DMS114 treated with DMSO at 0.1 percent for 48 hours (cell line): ENCODE data around the gene DOK6.

ENCODE experiments used
- DNase-seq: peaks from one replicate; lab custom pipeline; 2025; ENCODE audit not compliant: unreplicated experiment; lab: John Stamatoyannopoulos, UW

Gene DOK6

DNA sequence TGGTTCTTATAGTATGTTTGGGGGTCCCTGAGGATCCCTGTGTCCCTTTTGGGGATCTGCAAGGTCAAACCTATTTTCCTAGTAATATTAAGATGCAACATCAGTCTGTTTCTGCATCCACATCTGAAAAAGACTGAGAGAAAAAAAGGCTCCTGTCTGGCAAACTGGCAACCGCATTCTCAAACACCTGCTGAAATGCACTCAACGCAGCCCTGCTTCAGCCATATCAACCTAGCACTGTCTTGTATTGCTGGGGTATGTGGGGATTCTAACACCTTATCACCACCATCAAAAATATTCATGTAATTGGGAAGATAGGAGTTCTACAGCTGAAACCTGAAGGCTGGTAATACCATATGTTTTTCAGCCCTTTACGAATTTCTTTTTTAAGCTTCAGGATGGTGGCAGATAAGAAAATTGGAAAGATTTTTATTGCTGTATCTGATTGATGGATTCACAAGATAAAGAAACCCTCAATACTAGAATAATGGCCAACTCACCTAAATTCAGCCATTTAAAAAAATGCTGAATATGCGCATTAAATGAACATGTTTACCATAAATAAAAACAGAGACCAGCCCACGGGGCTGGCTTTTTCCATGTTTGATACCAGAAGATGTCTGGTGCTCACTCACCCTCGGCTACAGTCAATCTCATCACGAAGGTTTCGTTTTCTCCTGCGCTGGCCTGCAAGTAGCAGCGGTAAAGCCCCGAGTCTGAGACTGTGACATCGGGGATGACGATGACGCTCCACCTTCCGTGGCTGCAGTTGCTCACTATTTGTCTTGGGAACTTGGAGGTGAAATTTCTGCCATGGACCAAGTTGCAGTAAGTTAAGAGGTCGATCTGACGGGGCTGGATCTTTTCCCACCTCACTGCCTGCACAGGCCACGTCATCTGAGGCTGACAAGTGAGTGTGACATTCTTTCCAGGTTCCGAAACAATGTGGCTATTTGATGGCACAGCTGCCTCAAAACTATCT, 494.7 kb downstream of the DOK6 start:
- DNase-seq, result no peak

- DNase-seq, result no peak
Measured at GRCh38 chr18:69897397-69898108, 496.9 kb downstream of the DOK6 start.

DNA sequence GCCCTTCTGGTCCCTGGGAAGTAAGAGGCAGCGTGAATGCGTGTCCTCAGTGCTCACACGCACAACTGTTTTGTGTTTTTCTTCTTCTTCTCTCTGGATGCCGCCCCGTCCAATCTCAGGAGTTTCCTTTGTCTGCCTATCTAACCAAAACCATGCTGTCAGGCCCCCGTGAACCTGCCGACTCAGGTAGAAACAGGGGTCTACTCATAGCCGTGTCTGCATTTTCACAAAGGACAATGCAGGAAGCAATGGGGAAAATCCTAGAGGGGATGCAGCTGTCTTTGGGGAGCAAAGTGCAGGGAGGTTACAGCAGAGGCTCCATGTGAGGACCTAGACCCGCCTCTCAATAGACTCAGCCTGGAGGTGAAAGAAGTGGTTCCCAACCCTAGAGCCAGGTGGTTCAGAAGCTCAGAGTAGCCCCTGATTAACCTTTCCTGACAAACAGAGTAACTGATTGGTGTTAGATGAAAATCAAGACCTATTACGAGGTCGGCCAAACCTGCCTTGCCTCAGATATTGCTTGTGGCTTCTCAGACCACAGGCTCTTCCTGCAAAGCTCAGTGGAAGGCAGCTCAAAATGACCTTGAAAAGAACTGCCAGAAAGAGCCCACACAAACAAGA, 497.7 kb downstream of the DOK6 start:
- no peak for DNase-seq
